B cell (primary cell): ENCODE results near the gene PACSIN3. TPM values are rescaled to one million over a fixed set of nuclear protein-coding genes. Genes with fewer than 3 reads are reported as not detected.

Source experiments
- ATAC-seq: fragments of 200-7000 bp; cut with Tn5 transposase; one replicate; pipeline ENCODE4 v1.10.0; 2021; ENCODE audit warnings: low read depth, mild to moderate bottlenecking, moderate number of reproducible peaks, moderate library complexity
- CTCF ChIA-PET: fragments of 350-600 bp; sonication (Branson Sonifier 250); formaldehyde crosslinking; loops from one replicate; lab custom pipeline; 2021; ENCODE audit warnings: antibody characterized with exemption, inconsistent platforms; lab: Charles Lee
- POLR2A ChIA-PET: fragments of 350-600 bp; sonication (Branson Sonifier 250); formaldehyde crosslinking; loops from one replicate; lab custom pipeline; 2021; ENCODE audit warnings: antibody characterized with exemption; lab: Charles Lee
- DNase-seq: peaks from one replicate; pipeline ENCODE4 v3.0.0; 2013
- H2AFZ ChIP-seq: 2 replicates; pipeline ENCODE4 v1.6.1; 2012; ENCODE audit warnings: mild to moderate bottlenecking, low read depth, low read length; ENCODE audit not compliant: insufficient read depth, poor library complexity, severe bottlenecking
- H3K27ac ChIP-seq, 2 donors: 1 replicate in 1 of 2; 2 replicates in 1 of 2; pipeline ENCODE4 v1.5.1; 2012 to 2013; ENCODE audit warnings: low read length in 2 of 2, mild to moderate bottlenecking in 2 of 2, moderate library complexity in 1 of 2
- H3K27me3 ChIP-seq, 4 experiments: fragments of 200-600 bp in 1 of 4; sonication (generic) in 1 of 4; replicated peaks in 1 of 4; 1 replicate in 2 of 4; 2 replicates in 2 of 4; pipeline versions ENCODE4 v1.6.1 to v1.7.0; 2013 to 2016; ENCODE audit warnings: low read length in 3 of 4, mild to moderate bottlenecking in 2 of 4, mixed read lengths in 1 of 4, moderate library complexity in 1 of 4; ENCODE audit not compliant: insufficient read depth in 4 of 4, control insufficient read depth in 3 of 4; ENCODE audit errors: control extremely low read depth in 1 of 4
- H3K36me3 ChIP-seq, 2 experiments: replicated peaks in 1 of 2; 1 replicate in 1 of 2; 2 replicates in 1 of 2; pipeline versions ENCODE4 v1.6.1 to v1.7.1; 2013; ENCODE audit warnings: low read length in 1 of 2; ENCODE audit not compliant: insufficient read depth in 2 of 2, control insufficient read depth in 1 of 2; ENCODE audit errors: control extremely low read depth in 1 of 2, extremely low read depth in 1 of 2
- H3K4me1 ChIP-seq, 2 donors: fragments of 200-600 bp in 1 of 2; sonication (generic) in 1 of 2; 1 replicate in 1 of 2; 2 replicates in 1 of 2; pipeline versions ENCODE4 v1.5.1 to v1.6.1; 2013 to 2017; ENCODE audit warnings: low read length in 2 of 2; ENCODE audit not compliant: control insufficient read depth in 2 of 2, insufficient read depth in 2 of 2
- H3K4me2 ChIP-seq: replicated peaks from 2 replicates; pipeline ENCODE3; 2012; ENCODE audit warnings: mild to moderate bottlenecking, low read depth, low read length; ENCODE audit not compliant: poor library complexity, severe bottlenecking
- H3K4me3 ChIP-seq, 5 experiments: fragments of 200-600 bp in 1 of 5; sonication (generic) in 1 of 5; 1 replicate in 3 of 5; 2 replicates in 2 of 5; pipeline versions ENCODE4 v1.5.1 to v1.7.0; 2011 to 2016; ENCODE audit warnings: low read length in 4 of 5, mild to moderate bottlenecking in 4 of 5, low read depth in 2 of 5, control low read depth in 1 of 5, moderate library complexity in 1 of 5; ENCODE audit not compliant: insufficient read depth in 1 of 5; ENCODE audit errors: control extremely low read depth in 1 of 5, extremely low read depth in 1 of 5
- H3K79me2 ChIP-seq: fragments of 200-600 bp; sonication (generic); one replicate; pipeline ENCODE4 v1.6.0; 2016; ENCODE audit warnings: low read length; ENCODE audit not compliant: control insufficient read depth, insufficient read depth
- H3K9ac ChIP-seq: fragments of 200-600 bp; sonication (generic); 2 replicates; pipeline ENCODE4 v1.6.1; 2017; ENCODE audit warnings: mild to moderate bottlenecking, low read length, moderate library complexity
- H3K9me3 ChIP-seq, 3 donors: one replicate each; pipeline versions ENCODE4 v1.6.1 to v1.7.1; 2013; ENCODE audit warnings: low read length in 2 of 3; ENCODE audit not compliant: control insufficient read depth in 2 of 3, insufficient read depth in 1 of 3; ENCODE audit errors: control extremely low read depth in 1 of 3
- H4K20me1 ChIP-seq: 2 replicates; pipeline ENCODE4 v1.6.0; 2012; ENCODE audit warnings: mild to moderate bottlenecking, low read length; ENCODE audit not compliant: insufficient read depth, control insufficient read depth, poor library complexity, severe bottlenecking
- H3K27ac Mint-ChIP-seq: one replicate; pipeline ENCODE4 v1.8.0; 2021; ENCODE audit warnings: mixed read lengths
- H3K27me3 Mint-ChIP-seq: one replicate; pipeline ENCODE4 v1.8.0; 2021; ENCODE audit warnings: mixed read lengths
- H3K4me1 Mint-ChIP-seq: one replicate; pipeline ENCODE4 v1.8.0; 2021; ENCODE audit warnings: mixed read lengths
- H3K4me3 Mint-ChIP-seq: one replicate; pipeline ENCODE4 v1.8.0; 2021; ENCODE audit warnings: mixed read lengths
- H3K9me3 Mint-ChIP-seq: one replicate; pipeline ENCODE4 v1.8.0; 2022; ENCODE audit warnings: mixed read lengths; ENCODE audit not compliant: insufficient read depth
- EZH2 ChIP-seq: IDR thresholded peaks from 2 replicates; pipeline ENCODE4 v1.6.1; 2012; ENCODE audit warnings: borderline replicate concordance, low read depth, mild to moderate bottlenecking, moderate library complexity, low read length; ENCODE audit not compliant: insufficient read depth, poor library complexity, severe bottlenecking
- WGBS: methylation state at CpG from one replicate; pipeline ENCODE4 v1.1.5; 2013; ENCODE audit warnings: missing lambda C conversion rate; ENCODE audit not compliant: insufficient coverage; 5-methylcytosine and 5-hydroxymethylcytosine counted together
- intact Hi-C: fragments of 100-400 bp; cut with micrococcal nuclease; formaldehyde crosslinking; loops from one replicate; pipeline ENCODE4 v1.10.0; 2022
- polyA plus RNA-seq: library from polyadenylated mRNA; depleted of rRNA; stranded (reverse); fragments of >200 nt; gene quantifications from 2 replicates; pipeline ENCODE4 v1.2.3, GENCODE V29; 2012
- total RNA-seq, 2 donors: library from RNA; stranded (reverse); fragments of 120-200 nt in 1 of 2; gene quantifications; 1 replicate in 1 of 2; 2 replicates in 1 of 2; pipeline versions ENCODE4 v1.2.3 to v1.2.4, GENCODE V29; 2013 to 2022
- TF ChIP-seq, protein P1 (sequence below): fragments of 200-600 bp; IDR thresholded peaks from one replicate; pipeline ENCODE4 v1.8.0; 2022; ENCODE audit warnings: antibody characterized with exemption, mild to moderate bottlenecking

PACSIN3 gene
- total and polyA plus RNA-seq, 2 donors (not counting 1 experiment from before 2014, with no cell fraction given): 2.1 TPM; not detected in 1

DNA sequence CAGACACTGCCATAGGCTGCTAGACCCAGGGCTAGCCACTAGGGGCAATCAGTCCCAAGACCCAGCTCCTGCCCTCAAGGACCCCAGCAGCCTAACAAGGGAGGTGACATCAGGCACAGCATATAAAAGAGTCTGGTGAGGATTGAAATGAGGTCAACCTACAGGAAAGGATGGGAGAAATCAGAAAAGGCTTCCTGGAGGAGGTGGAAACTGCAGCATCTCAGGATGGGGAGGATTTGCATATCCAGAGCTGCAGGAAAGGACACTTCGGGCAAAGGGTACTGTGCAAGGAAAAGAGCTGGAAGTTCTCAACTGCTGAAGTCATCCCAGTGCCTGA is 6.6 kb downstream of the PACSIN3 start:
- DNase-seq (peak; percentile 61), ATAC-seq (no peak)
- H2AFZ ChIP-seq: no peak overlapping the region
- Mint-ChIP-seq H3K27ac (peak overlapping the region; percentile 56), H3K4me3 (no peak overlapping the region), H3K9me3 (no peaks in the 10 kb centered on the region), H3K4me1 (peaks cover 24% of the 10 kb centered on the region), H3K27me3 (peaks cover 10% of the 10 kb centered on the region)
- no peak overlapping the region for H3K4me3 ChIP-seq
- H3K9me3 ChIP-seq: no peaks in the 10 kb centered on the region
- peaks cover 0 to 14% (median 3%) of the 10 kb centered on the region in 4 experiments for H3K27me3 ChIP-seq
- no peak overlapping the region for H3K27ac ChIP-seq
- peaks cover 14% of the 10 kb centered on the region for H4K20me1 ChIP-seq
- CTCF ChIA-PET: interaction anchor here (0.9 to 5.0 kb wide), 10 partner anchors 9 to 275 kb away, joined by 3 to 37 read pairs (median 5); partner anchors contain the start of genes ACP2 and DDB2
- WGBS: 83% methylated on average over 1 of the region's 1 CpG
- POLR2A ChIA-PET: interaction anchor here (1.0 kb wide), 1 partner anchor 92 kb away, joined by 3 read pairs; no protein-coding TSS in a partner anchor
- no peak for TF ChIP-seq EZH2
- TF ChIP-seq, protein P1, sequence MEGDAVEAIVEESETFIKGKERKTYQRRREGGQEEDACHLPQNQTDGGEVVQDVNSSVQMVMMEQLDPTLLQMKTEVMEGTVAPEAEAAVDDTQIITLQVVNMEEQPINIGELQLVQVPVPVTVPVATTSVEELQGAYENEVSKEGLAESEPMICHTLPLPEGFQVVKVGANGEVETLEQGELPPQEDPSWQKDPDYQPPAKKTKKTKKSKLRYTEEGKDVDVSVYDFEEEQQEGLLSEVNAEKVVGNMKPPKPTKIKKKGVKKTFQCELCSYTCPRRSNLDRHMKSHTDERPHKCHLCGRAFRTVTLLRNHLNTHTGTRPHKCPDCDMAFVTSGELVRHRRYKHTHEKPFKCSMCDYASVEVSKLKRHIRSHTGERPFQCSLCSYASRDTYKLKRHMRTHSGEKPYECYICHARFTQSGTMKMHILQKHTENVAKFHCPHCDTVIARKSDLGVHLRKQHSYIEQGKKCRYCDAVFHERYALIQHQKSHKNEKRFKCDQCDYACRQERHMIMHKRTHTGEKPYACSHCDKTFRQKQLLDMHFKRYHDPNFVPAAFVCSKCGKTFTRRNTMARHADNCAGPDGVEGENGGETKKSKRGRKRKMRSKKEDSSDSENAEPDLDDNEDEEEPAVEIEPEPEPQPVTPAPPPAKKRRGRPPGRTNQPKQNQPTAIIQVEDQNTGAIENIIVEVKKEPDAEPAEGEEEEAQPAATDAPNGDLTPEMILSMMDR: peak; percentile 62
- H3K4me2 ChIP-seq: no peak overlapping the region
- no peak overlapping the region for H3K9ac ChIP-seq
- peaks cover 0 to 10% of the 10 kb centered on the region in 2 experiments for H3K36me3 ChIP-seq
- H3K79me2 ChIP-seq: peaks cover 26% of the 10 kb centered on the region
- intact Hi-C loops: loop anchor here (5.0 kb wide), 3 partner anchors 477 to 773 kb away; partner anchors contain the start of genes ARHGAP1, NUP160 and ZNF408
- peaks cover 17 to 28% of the 10 kb centered on the region in 2 donors for H3K4me1 ChIP-seq
